ENCODE measurements around the gene TPRG1. TPM values are rescaled to one million over a fixed set of nuclear protein-coding genes. Genes with fewer than 3 reads are reported as not detected.

The TPRG1 gene
- total RNA-seq, 2 donors from 2014 or later: 1.1 to 1.8 TPM

- H3K9ac ChIP-seq (ENCODE audit: low read depth in 2 of 2, low read length in 2 of 2): no peak overlapping the region
- no peak overlapping the region for H3K27ac ChIP-seq
- TF ChIP-seq CTCF (IDR thresholded peaks at IDR 0.05): no peak
- H3K9me3 ChIP-seq: no peaks in the 10 kb centered on the region
- H3K4me1 ChIP-seq: no peaks in the 10 kb centered on the region
- intact Hi-C loops (cut with DNase I): no loop called here
- H3K27me3 ChIP-seq: no peaks in the 10 kb centered on the region
- H3K36me3 ChIP-seq: no peaks in the 10 kb centered on the region
- no peak overlapping the region for H3K4me3 ChIP-seq
- DNase-seq: no peak
These were observed 33.2 kb downstream of the TPRG1 start for GRCh38 chr3:189204937-189205336.

GRCh38 chr3:189210251-189210770, 38.5 kb downstream of the TPRG1 start:
- Histone ChIP-seq H3K9me3 (no peaks in the 10 kb centered on the region), H3K27ac (no peak overlapping the region), H3K27me3 (no peaks in the 10 kb centered on the region), H3K36me3 (no peaks in the 10 kb centered on the region), H3K9ac (ENCODE audit: low read depth in 2 of 2, low read length in 2 of 2) (no peak overlapping the region), H3K4me1 (no peaks in the 10 kb centered on the region), H3K4me3 (no peak overlapping the region)
- DNase-seq: no peak
- intact Hi-C loops (cut with DNase I): no loop called here
- no peak for TF ChIP-seq CTCF (IDR thresholded peaks at IDR 0.05)

- H3K4me3 ChIP-seq: no peak overlapping the region
- DNase-seq: no peak
- H3K36me3 ChIP-seq: no peaks in the 10 kb centered on the region
- intact Hi-C loops (cut with DNase I): no loop called here
- no peak for TF ChIP-seq CTCF (IDR thresholded peaks at IDR 0.05)
- no peaks in the 10 kb centered on the region for H3K4me1 ChIP-seq
- H3K27me3 ChIP-seq: no peaks in the 10 kb centered on the region
- no peaks in the 10 kb centered on the region for H3K9me3 ChIP-seq
- H3K27ac ChIP-seq: no peak overlapping the region
- H3K9ac ChIP-seq (ENCODE audit: low read depth in 2 of 2, low read length in 2 of 2): no peak overlapping the region
These were observed 40.9 kb downstream of the TPRG1 start for GRCh38 chr3:189212681-189213080.

GRCh38 chr3:189214651-189215050, 42.9 kb downstream of the TPRG1 start:
- intact Hi-C loops (cut with DNase I): no loop called here

GRCh38 chr3:189222927-189223636, 51.3 kb downstream of the TPRG1 start:
- no peak overlapping the region for H3K9ac ChIP-seq (ENCODE audit: low read depth in 2 of 2, low read length in 2 of 2)
- H3K36me3 ChIP-seq: no peaks in the 10 kb centered on the region
- H3K4me1 ChIP-seq: no peaks in the 10 kb centered on the region
- H3K9me3 ChIP-seq: no peaks in the 10 kb centered on the region
- no peak for DNase-seq
- TF ChIP-seq CTCF (IDR thresholded peaks at IDR 0.05): no peak
- no peak overlapping the region for H3K27ac ChIP-seq
- intact Hi-C loops (cut with DNase I): no loop called here
- H3K27me3 ChIP-seq: no peaks in the 10 kb centered on the region
- H3K4me3 ChIP-seq: no peak overlapping the region

More at GRCh38 chr3:189214651-189215050, 42.9 kb downstream of the TPRG1 start:
- Histone ChIP-seq H3K4me1 (no peaks in the 10 kb centered on the region), H3K36me3 (no peaks in the 10 kb centered on the region), H3K9me3 (no peaks in the 10 kb centered on the region), H3K27me3 (no peaks in the 10 kb centered on the region), H3K27ac (no peak overlapping the region), H3K9ac (ENCODE audit: low read depth in 2 of 2, low read length in 2 of 2) (no peak overlapping the region), H3K4me3 (no peak overlapping the region)
- TF ChIP-seq CTCF (IDR thresholded peaks at IDR 0.05): no peak
- no peak for DNase-seq
